Measurements from ENCODE around the gene S100B.

Gene S100B

GRCh38 chr21:46618738-46619379, 14.0 kb upstream of the S100B start:
- Histone ChIP-seq H3K9me3 (ENCODE audit: severe bottlenecking) (no peaks in the 10 kb centered on the region), H3K27ac (ENCODE audit: poor library complexity, severe bottlenecking) (no peak overlapping the region), H3K27me3 (ENCODE audit: insufficient read depth, poor library complexity, severe bottlenecking) (peaks cover 4% of the 10 kb centered on the region), H3K36me3 (ENCODE audit: low read depth) (no peaks in the 10 kb centered on the region), H3K4me3 (ENCODE audit: severe bottlenecking) (no peak overlapping the region), H3K4me1 (ENCODE audit: insufficient read depth, poor library complexity, severe bottlenecking) (no peaks in the 10 kb centered on the region)
- no peak for DNase-seq (ENCODE audit: low spot score)
- ATAC-seq (ENCODE audit: low read depth): 0 out of 3 replicates have a peak, but pooled peaks have one; percentile 38
- no peak for TF ChIP-seq CTCF (IDR thresholded peaks at IDR 0.05; ENCODE audit: poor library complexity, severe bottlenecking)

- Histone ChIP-seq H3K27ac (ENCODE audit: poor library complexity, severe bottlenecking) (no peak overlapping the region), H3K27me3 (ENCODE audit: insufficient read depth, poor library complexity, severe bottlenecking) (peaks cover 4% of the 10 kb centered on the region), H3K36me3 (ENCODE audit: low read depth) (no peaks in the 10 kb centered on the region), H3K9me3 (ENCODE audit: severe bottlenecking) (no peaks in the 10 kb centered on the region), H3K4me3 (ENCODE audit: severe bottlenecking) (no peak overlapping the region), H3K4me1 (ENCODE audit: insufficient read depth, poor library complexity, severe bottlenecking) (no peaks in the 10 kb centered on the region)
- ATAC-seq (ENCODE audit: low read depth) (no peak), DNase-seq (ENCODE audit: low spot score) (no peak)
- no peak for TF ChIP-seq CTCF (IDR thresholded peaks at IDR 0.05; ENCODE audit: poor library complexity, severe bottlenecking)
Measured at GRCh38 chr21:46617267-46618051, 12.6 kb upstream of the S100B start.

- Histone ChIP-seq H3K36me3 (ENCODE audit: low read depth) (no peaks in the 10 kb centered on the region), H3K4me3 (ENCODE audit: severe bottlenecking) (no peak overlapping the region), H3K27me3 (ENCODE audit: insufficient read depth, poor library complexity, severe bottlenecking) (peaks cover 4% of the 10 kb centered on the region), H3K27ac (ENCODE audit: poor library complexity, severe bottlenecking) (no peak overlapping the region), H3K9me3 (ENCODE audit: severe bottlenecking) (no peaks in the 10 kb centered on the region), H3K4me1 (ENCODE audit: insufficient read depth, poor library complexity, severe bottlenecking) (no peaks in the 10 kb centered on the region)
- ATAC-seq (ENCODE audit: low read depth): no peak
- no peak for DNase-seq (ENCODE audit: low spot score)
- TF ChIP-seq CTCF (IDR thresholded peaks at IDR 0.05; ENCODE audit: poor library complexity, severe bottlenecking): no peak
Measured at GRCh38 chr21:46616656-46617055, 11.8 kb upstream of the S100B start.

GRCh38 chr21:46616050-46616449, 11.2 kb upstream of the S100B start:
- H3K27ac ChIP-seq (ENCODE audit: poor library complexity, severe bottlenecking): no peak overlapping the region
- H3K4me1 ChIP-seq (ENCODE audit: insufficient read depth, poor library complexity, severe bottlenecking): no peaks in the 10 kb centered on the region
- peaks cover 4% of the 10 kb centered on the region for H3K27me3 ChIP-seq (ENCODE audit: insufficient read depth, poor library complexity, severe bottlenecking)
- DNase-seq (ENCODE audit: low spot score) (no peak), ATAC-seq (ENCODE audit: low read depth) (no peak)
- no peaks in the 10 kb centered on the region for H3K36me3 ChIP-seq (ENCODE audit: low read depth)
- H3K4me3 ChIP-seq (ENCODE audit: severe bottlenecking): no peak overlapping the region
- TF ChIP-seq CTCF (IDR thresholded peaks at IDR 0.05; ENCODE audit: poor library complexity, severe bottlenecking): no peak
- no peaks in the 10 kb centered on the region for H3K9me3 ChIP-seq (ENCODE audit: severe bottlenecking)

- Histone ChIP-seq H3K4me1 (ENCODE audit: insufficient read depth, poor library complexity, severe bottlenecking) (no peaks in the 10 kb centered on the region), H3K27ac (ENCODE audit: poor library complexity, severe bottlenecking) (no peak overlapping the region), H3K9me3 (ENCODE audit: severe bottlenecking) (no peaks in the 10 kb centered on the region), H3K27me3 (ENCODE audit: insufficient read depth, poor library complexity, severe bottlenecking) (peaks cover 4% of the 10 kb centered on the region), H3K36me3 (ENCODE audit: low read depth) (no peaks in the 10 kb centered on the region), H3K4me3 (ENCODE audit: severe bottlenecking) (no peak overlapping the region)
- DNase-seq (ENCODE audit: low spot score) (no peak), ATAC-seq (ENCODE audit: low read depth) (no peak)
- TF ChIP-seq CTCF (IDR thresholded peaks at IDR 0.05; ENCODE audit: poor library complexity, severe bottlenecking): no peak
Measured at GRCh38 chr21:46613391-46613790, 8.5 kb upstream of the S100B start.
